ENCODE measurements around the gene TMEM150B. TPM values are rescaled to one million over a fixed set of nuclear protein-coding genes. Genes with fewer than 3 reads are reported as not detected.

Gene TMEM150B
- total and polyA plus RNA-seq, 4 donors, result 0.81 to 3.3 (median 2.0) TPM

DNA sequence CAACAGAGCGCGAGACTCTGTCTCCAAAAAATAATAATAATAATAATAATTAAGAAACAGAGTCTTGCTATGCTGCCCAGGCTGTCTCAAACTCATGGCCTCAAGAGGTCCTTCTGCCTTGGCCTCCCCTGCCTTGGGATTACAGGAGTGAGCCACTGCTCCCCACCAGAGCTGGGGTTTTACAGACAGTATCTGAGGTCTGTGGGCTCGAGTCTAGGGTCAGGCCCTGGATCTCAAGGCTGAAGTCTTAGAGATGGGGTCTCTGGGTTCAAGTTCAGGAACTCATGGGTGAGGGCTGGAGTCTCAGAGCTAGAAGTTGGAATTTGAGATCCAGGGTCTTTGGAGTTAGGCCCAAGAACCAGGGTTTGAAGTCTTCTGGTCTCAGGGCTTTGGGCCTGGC is 41.6 kb upstream of the TMEM150B start:
- no peak overlapping the region for H3K9ac ChIP-seq (ENCODE audit: low read depth in 1 of 2, low read length in 2 of 2)
- no peaks in the 10 kb centered on the region for H3K36me3 ChIP-seq (ENCODE audit: control insufficient read depth in 4 of 4, insufficient read depth in 3 of 4, low read depth in 1 of 4, low read length in 3 of 4)
- peaks cover 0 to 9% (median 1%) of the 10 kb centered on the region in 4 donors for H3K4me1 ChIP-seq (ENCODE audit: control insufficient read depth in 4 of 4, insufficient read depth in 4 of 4, low read length in 3 of 4)
- 65% methylated on average over 3 of the region's 3 CpGs for WGBS
- H3K9me3 ChIP-seq (ENCODE audit: control insufficient read depth in 4 of 4, low read length in 3 of 4), result no peaks in the 10 kb centered on the region
- no peak overlapping the region for H3K4me3 ChIP-seq (ENCODE audit: low read depth in 1 of 3, low read length in 3 of 3)
- no peak for TF ChIP-seq SP1 (IDR thresholded peaks at IDR 0.05)
- TF ChIP-seq, protein P1, sequence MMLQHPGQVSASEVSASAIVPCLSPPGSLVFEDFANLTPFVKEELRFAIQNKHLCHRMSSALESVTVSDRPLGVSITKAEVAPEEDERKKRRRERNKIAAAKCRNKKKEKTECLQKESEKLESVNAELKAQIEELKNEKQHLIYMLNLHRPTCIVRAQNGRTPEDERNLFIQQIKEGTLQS (IDR thresholded peaks at IDR 0.05), result no peak
- TF ChIP-seq, protein P2, sequence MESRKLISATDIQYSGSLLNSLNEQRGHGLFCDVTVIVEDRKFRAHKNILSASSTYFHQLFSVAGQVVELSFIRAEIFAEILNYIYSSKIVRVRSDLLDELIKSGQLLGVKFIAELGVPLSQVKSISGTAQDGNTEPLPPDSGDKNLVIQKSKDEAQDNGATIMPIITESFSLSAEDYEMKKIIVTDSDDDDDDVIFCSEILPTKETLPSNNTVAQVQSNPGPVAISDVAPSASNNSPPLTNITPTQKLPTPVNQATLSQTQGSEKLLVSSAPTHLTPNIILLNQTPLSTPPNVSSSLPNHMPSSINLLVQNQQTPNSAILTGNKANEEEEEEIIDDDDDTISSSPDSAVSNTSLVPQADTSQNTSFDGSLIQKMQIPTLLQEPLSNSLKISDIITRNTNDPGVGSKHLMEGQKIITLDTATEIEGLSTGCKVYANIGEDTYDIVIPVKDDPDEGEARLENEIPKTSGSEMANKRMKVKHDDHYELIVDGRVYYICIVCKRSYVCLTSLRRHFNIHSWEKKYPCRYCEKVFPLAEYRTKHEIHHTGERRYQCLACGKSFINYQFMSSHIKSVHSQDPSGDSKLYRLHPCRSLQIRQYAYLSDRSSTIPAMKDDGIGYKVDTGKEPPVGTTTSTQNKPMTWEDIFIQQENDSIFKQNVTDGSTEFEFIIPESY (IDR thresholded peaks at IDR 0.05), result no peak
- TF ChIP-seq YY1 (IDR thresholded peaks at IDR 0.05), result no peak
- TF ChIP-seq REST (IDR thresholded peaks at IDR 0.05), result no peak
- DNase-seq (ENCODE audit: low spot score), result no peak
- peaks cover 0 to 7% (median under 1%) of the 10 kb centered on the region in 4 donors for H3K27me3 ChIP-seq (ENCODE audit: control insufficient read depth in 4 of 4, insufficient read depth in 4 of 4, low read length in 3 of 4)
- no peak overlapping the region for H3K27ac ChIP-seq (ENCODE audit: low read depth in 1 of 2, low read length in 2 of 2)

DNA sequence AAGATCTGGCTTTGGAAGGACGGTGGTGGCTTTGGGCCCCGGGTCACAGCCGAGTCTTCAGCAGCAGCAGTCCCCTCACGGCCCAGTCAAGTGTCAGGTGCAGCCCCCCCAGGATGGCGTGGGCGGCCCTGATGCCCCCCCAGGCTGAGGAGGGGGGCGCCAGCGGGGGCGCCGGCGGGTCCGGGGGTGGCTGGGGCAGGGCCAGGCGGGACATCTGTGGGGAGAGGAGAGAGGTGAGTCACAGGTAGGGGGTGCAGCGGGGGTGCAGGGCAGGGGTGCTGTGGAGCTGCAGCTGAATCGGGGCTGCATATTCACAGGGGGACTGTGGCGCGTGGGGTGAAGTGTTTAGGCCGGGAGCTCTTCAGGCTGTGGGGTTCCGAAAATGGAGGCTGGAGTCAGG is 40.8 kb upstream of the TMEM150B start:
- H3K9me3 ChIP-seq (ENCODE audit: control insufficient read depth in 4 of 4, low read length in 3 of 4), result no peaks in the 10 kb centered on the region
- peaks cover 0 to 9% (median 1%) of the 10 kb centered on the region in 4 donors for H3K4me1 ChIP-seq (ENCODE audit: control insufficient read depth in 4 of 4, insufficient read depth in 4 of 4, low read length in 3 of 4)
- TF ChIP-seq FOXA2 (IDR thresholded peaks at IDR 0.05), result no peak
- no peak for TF ChIP-seq RXRA (IDR thresholded peaks at IDR 0.05)
- TF ChIP-seq, protein P3, sequence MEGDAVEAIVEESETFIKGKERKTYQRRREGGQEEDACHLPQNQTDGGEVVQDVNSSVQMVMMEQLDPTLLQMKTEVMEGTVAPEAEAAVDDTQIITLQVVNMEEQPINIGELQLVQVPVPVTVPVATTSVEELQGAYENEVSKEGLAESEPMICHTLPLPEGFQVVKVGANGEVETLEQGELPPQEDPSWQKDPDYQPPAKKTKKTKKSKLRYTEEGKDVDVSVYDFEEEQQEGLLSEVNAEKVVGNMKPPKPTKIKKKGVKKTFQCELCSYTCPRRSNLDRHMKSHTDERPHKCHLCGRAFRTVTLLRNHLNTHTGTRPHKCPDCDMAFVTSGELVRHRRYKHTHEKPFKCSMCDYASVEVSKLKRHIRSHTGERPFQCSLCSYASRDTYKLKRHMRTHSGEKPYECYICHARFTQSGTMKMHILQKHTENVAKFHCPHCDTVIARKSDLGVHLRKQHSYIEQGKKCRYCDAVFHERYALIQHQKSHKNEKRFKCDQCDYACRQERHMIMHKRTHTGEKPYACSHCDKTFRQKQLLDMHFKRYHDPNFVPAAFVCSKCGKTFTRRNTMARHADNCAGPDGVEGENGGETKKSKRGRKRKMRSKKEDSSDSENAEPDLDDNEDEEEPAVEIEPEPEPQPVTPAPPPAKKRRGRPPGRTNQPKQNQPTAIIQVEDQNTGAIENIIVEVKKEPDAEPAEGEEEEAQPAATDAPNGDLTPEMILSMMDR (IDR thresholded peaks at IDR 0.05; ENCODE audit: low read depth, low read length, missing input control), result no peak
- TF ChIP-seq MAX (IDR thresholded peaks at IDR 0.05), result no peak
- TF ChIP-seq, protein P1 (IDR thresholded peaks at IDR 0.05), result no peak
- no peak for TF ChIP-seq JUND (IDR thresholded peaks at IDR 0.05)
- TF ChIP-seq HNF4A (conservative IDR thresholded peaks at IDR 0.05), result no peak
- TF ChIP-seq, protein P2 (IDR thresholded peaks at IDR 0.05), result no peak
- no peak for TF ChIP-seq REST (IDR thresholded peaks at IDR 0.05)
- TF ChIP-seq YY1 (IDR thresholded peaks at IDR 0.05), result no peak
- no peaks in the 10 kb centered on the region for H3K36me3 ChIP-seq (ENCODE audit: control insufficient read depth in 4 of 4, insufficient read depth in 3 of 4, low read depth in 1 of 4, low read length in 3 of 4)
- no peak overlapping the region for H3K9ac ChIP-seq (ENCODE audit: low read depth in 1 of 2, low read length in 2 of 2)
- H3K27ac ChIP-seq (ENCODE audit: low read depth in 1 of 2, low read length in 2 of 2), result no peak overlapping the region
- no peak for DNase-seq (ENCODE audit: low spot score)
- 72% methylated on average over 19 of the region's 19 CpGs for WGBS
- no peak overlapping the region for H3K4me3 ChIP-seq (ENCODE audit: low read depth in 1 of 3, low read length in 3 of 3)
- peaks cover 0 to 5% (median under 1%) of the 10 kb centered on the region in 4 donors for H3K27me3 ChIP-seq (ENCODE audit: control insufficient read depth in 4 of 4, insufficient read depth in 4 of 4, low read length in 3 of 4)
